ENCODE results near the gene GLYATL1B.
"Not testable (repeated sequence)": the region's sequence is repeated elsewhere in the genome, so short reads cannot be mapped to it uniquely, and the experiment has no call there.

GRCh38 chr11:59037434-59037833 is 48.7 kb upstream of the GLYATL1B start:
- TF ChIP-seq, protein P1, sequence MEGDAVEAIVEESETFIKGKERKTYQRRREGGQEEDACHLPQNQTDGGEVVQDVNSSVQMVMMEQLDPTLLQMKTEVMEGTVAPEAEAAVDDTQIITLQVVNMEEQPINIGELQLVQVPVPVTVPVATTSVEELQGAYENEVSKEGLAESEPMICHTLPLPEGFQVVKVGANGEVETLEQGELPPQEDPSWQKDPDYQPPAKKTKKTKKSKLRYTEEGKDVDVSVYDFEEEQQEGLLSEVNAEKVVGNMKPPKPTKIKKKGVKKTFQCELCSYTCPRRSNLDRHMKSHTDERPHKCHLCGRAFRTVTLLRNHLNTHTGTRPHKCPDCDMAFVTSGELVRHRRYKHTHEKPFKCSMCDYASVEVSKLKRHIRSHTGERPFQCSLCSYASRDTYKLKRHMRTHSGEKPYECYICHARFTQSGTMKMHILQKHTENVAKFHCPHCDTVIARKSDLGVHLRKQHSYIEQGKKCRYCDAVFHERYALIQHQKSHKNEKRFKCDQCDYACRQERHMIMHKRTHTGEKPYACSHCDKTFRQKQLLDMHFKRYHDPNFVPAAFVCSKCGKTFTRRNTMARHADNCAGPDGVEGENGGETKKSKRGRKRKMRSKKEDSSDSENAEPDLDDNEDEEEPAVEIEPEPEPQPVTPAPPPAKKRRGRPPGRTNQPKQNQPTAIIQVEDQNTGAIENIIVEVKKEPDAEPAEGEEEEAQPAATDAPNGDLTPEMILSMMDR (IDR thresholded peaks at IDR 0.05): not testable (repeated sequence)
- not testable (repeated sequence) for TF ChIP-seq POLR2A (IDR thresholded peaks at IDR 0.05)

All from heart left ventricle (tissue), 13 donors.